ENCODE data around the gene CNNM1.

CNNM1 gene

DNA sequence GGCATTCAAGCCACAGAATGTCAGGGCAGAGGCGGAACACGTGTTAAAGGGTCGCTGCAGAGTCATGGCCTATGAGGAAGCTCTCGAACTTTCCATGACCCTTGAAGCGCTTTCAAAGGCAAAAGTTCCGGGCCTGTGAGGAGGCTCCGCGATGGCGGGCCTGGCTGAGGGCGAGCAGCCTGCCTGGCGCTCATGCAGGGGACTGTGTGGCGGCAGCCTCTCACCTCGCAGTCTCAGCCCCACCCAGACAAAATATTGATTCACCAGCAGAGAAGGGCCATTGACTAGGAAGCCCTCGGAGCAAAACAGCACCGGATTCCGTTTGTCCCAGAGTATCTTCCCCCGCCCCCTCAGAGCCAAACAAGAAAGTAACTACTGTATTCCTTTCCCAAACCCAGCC, 12.8 kb upstream of the CNNM1 start:
- Histone ChIP-seq H3K27me3 (ENCODE audit: insufficient read depth, low read length) (no peaks in the 10 kb centered on the region), H3K23ac (ENCODE audit: low read length) (no peak overlapping the region), H4K8ac (ENCODE audit: low read depth, low read length) (no peak overlapping the region), H3K4ac (ENCODE audit: low read depth, low read length) (no peak overlapping the region), H3K9ac (ENCODE audit: low read length) (no peak overlapping the region), H3K14ac (ENCODE audit: low read length) (no peak overlapping the region), H2BK120ac (ENCODE audit: insufficient read depth, low read length, poor library complexity) (no peak overlapping the region), H4K91ac (ENCODE audit: low read depth, low read length) (no peak overlapping the region), H3K4me2 (ENCODE audit: low read length) (no peak overlapping the region), H4K12ac (ENCODE audit: low read depth, low read length) (no peak overlapping the region), H3K36me3 (ENCODE audit: control insufficient read depth in 1 of 2, insufficient read depth in 2 of 2, low read length in 2 of 2) (no peaks in the 10 kb centered on the region), H3K79me2 (ENCODE audit: control insufficient read depth, insufficient read depth, low read length, poor library complexity) (no peaks in the 10 kb centered on the region), H3K79me1 (ENCODE audit: low read length) (no peaks in the 10 kb centered on the region), H2BK12ac (ENCODE audit: low read length) (no peak overlapping the region), H3K27ac (ENCODE audit: low read depth, low read length) (no peak overlapping the region), H2BK5ac (ENCODE audit: low read depth, low read length, poor library complexity) (no peak overlapping the region), H2AFZ (ENCODE audit: insufficient read depth, low read length, poor library complexity) (no peak overlapping the region), H3K4me3 (ENCODE audit: low read depth, low read length) (no peak overlapping the region), H2AK5ac (ENCODE audit: low read length) (no peak overlapping the region), H3K18ac (ENCODE audit: low read length) (no peak overlapping the region), H3K9me3 (ENCODE audit: insufficient read depth, low read depth, low read length) (peaks cover 2% of the 10 kb centered on the region), H3K4me1 (ENCODE audit: control insufficient read depth in 1 of 2, insufficient read depth in 2 of 2, low read length in 2 of 2) (no peaks in the 10 kb centered on the region)
- no peak for DNase-seq
- WGBS (ENCODE audit: extremely low coverage, insufficient coverage, insufficient read length): no CpG with 5 or more reads among the region's 17 CpGs

DNA sequence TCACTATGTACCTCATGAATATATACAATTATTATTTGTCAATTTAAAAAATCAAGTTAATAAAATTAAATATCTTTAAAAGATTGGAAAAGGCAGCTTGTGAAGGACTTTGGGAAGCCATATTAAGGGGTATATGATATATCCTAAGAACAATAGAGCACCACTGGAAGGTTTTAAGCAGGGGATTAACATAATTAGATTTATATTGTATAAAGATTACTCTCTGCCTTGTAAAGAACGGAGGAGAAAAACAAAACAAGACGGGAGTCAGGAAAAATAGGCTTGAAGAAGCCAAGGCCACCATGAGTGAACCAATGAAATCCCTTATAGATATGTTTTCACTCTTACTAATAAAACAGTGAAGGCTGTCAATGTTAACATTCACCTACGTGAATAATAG, 11.1 kb upstream of the CNNM1 start:
- Histone ChIP-seq H3K4me1 (ENCODE audit: control insufficient read depth in 1 of 2, insufficient read depth in 2 of 2, low read length in 2 of 2) (no peaks in the 10 kb centered on the region), H3K79me2 (ENCODE audit: control insufficient read depth, insufficient read depth, low read length, poor library complexity) (no peaks in the 10 kb centered on the region), H3K4ac (ENCODE audit: low read depth, low read length) (no peak overlapping the region), H3K36me3 (ENCODE audit: control insufficient read depth in 1 of 2, insufficient read depth in 2 of 2, low read length in 2 of 2) (no peaks in the 10 kb centered on the region), H2BK120ac (ENCODE audit: insufficient read depth, low read length, poor library complexity) (no peak overlapping the region), H3K9ac (ENCODE audit: low read length) (no peak overlapping the region), H4K8ac (ENCODE audit: low read depth, low read length) (no peak overlapping the region), H3K4me2 (ENCODE audit: low read length) (no peak overlapping the region), H3K4me3 (ENCODE audit: low read depth, low read length) (no peak overlapping the region), H2BK5ac (ENCODE audit: low read depth, low read length, poor library complexity) (no peak overlapping the region), H4K91ac (ENCODE audit: low read depth, low read length) (no peak overlapping the region), H2BK12ac (ENCODE audit: low read length) (no peak overlapping the region), H2AFZ (ENCODE audit: insufficient read depth, low read length, poor library complexity) (no peak overlapping the region), H3K9me3 (ENCODE audit: insufficient read depth, low read depth, low read length) (no peaks in the 10 kb centered on the region), H4K12ac (ENCODE audit: low read depth, low read length) (no peak overlapping the region), H3K18ac (ENCODE audit: low read length) (no peak overlapping the region), H3K27ac (ENCODE audit: low read depth, low read length) (no peak overlapping the region), H3K23ac (ENCODE audit: low read length) (no peak overlapping the region), H3K27me3 (ENCODE audit: insufficient read depth, low read length) (no peaks in the 10 kb centered on the region), H2AK5ac (ENCODE audit: low read length) (no peak overlapping the region), H3K14ac (ENCODE audit: low read length) (no peak overlapping the region), H3K79me1 (ENCODE audit: low read length) (no peaks in the 10 kb centered on the region)
- no CpG with 5 or more reads among the region's 3 CpGs for WGBS (ENCODE audit: extremely low coverage, insufficient coverage, insufficient read length)
- DNase-seq: no peak

DNA sequence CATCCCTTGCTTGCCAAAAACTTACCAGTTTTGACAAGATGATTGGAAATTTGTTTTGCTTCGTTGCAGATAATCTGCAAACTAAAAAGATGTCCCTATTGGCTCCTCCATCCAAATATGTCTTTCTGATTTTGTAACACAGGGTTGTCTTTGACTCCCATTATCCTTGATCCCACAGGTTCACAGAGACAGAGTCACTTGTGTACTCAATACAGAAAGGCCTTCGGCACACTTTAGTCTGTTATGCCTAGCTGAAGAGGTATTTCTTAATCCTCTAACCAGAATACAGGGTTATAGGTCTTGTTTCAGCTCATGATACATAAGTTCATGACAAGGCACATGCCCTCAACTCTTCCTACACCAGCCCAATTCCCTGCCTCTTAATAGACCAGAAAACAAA, 10.7 kb upstream of the CNNM1 start:
- no peak overlapping the region for H3K27ac ChIP-seq (ENCODE audit: low read depth, low read length)
- no peak overlapping the region for H3K4me3 ChIP-seq (ENCODE audit: low read depth, low read length)
- H3K4ac ChIP-seq (ENCODE audit: low read depth, low read length): no peak overlapping the region
- no peak overlapping the region for H2BK5ac ChIP-seq (ENCODE audit: low read depth, low read length, poor library complexity)
- no peak overlapping the region for H4K8ac ChIP-seq (ENCODE audit: low read depth, low read length)
- H3K9ac ChIP-seq (ENCODE audit: low read length): no peak overlapping the region
- no peak overlapping the region for H2BK120ac ChIP-seq (ENCODE audit: insufficient read depth, low read length, poor library complexity)
- no peaks in the 10 kb centered on the region for H3K27me3 ChIP-seq (ENCODE audit: insufficient read depth, low read length)
- no peak overlapping the region for H3K18ac ChIP-seq (ENCODE audit: low read length)
- no peak for DNase-seq
- no peak overlapping the region for H2BK12ac ChIP-seq (ENCODE audit: low read length)
- no peaks in the 10 kb centered on the region for H3K4me1 ChIP-seq (ENCODE audit: control insufficient read depth in 1 of 2, insufficient read depth in 2 of 2, low read length in 2 of 2)
- no peak overlapping the region for H4K12ac ChIP-seq (ENCODE audit: low read depth, low read length)
- no peaks in the 10 kb centered on the region for H3K79me1 ChIP-seq (ENCODE audit: low read length)
- WGBS (ENCODE audit: extremely low coverage, insufficient coverage, insufficient read length): no CpG with 5 or more reads among the region's 2 CpGs
- no peak overlapping the region for H4K91ac ChIP-seq (ENCODE audit: low read depth, low read length)
- no peak overlapping the region for H3K14ac ChIP-seq (ENCODE audit: low read length)
- H2AK5ac ChIP-seq (ENCODE audit: low read length): no peak overlapping the region
- no peak overlapping the region for H2AFZ ChIP-seq (ENCODE audit: insufficient read depth, low read length, poor library complexity)
- H3K36me3 ChIP-seq (ENCODE audit: control insufficient read depth in 1 of 2, insufficient read depth in 2 of 2, low read length in 2 of 2): no peaks in the 10 kb centered on the region
- no peaks in the 10 kb centered on the region for H3K79me2 ChIP-seq (ENCODE audit: control insufficient read depth, insufficient read depth, low read length, poor library complexity)
- H3K9me3 ChIP-seq (ENCODE audit: insufficient read depth, low read depth, low read length): no peaks in the 10 kb centered on the region
- H3K23ac ChIP-seq (ENCODE audit: low read length): no peak overlapping the region
- H3K4me2 ChIP-seq (ENCODE audit: low read length): no peak overlapping the region

DNA sequence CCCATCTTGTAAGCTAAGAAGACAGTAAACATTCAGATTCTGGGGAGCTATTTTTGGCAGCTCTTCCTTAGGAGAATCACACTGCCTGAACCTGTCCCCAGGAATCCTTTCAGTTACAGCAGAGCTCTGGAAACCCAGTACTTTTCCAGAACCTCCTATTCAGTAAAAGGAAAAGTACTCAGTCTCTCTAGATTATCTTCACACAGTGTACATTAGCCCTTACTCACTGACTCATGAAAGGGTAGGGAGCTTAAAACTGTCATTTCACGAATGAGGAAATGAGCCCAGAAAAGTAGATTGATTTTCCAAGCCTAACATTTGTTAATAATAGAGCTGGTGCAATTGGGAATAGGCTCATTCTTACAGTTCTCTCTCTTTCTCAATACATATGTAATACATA, 3.9 kb upstream of the CNNM1 start:
- no peaks in the 10 kb centered on the region for H3K79me1 ChIP-seq (ENCODE audit: low read length)
- H3K4ac ChIP-seq (ENCODE audit: low read depth, low read length): no peak overlapping the region
- no peak overlapping the region for H2AK5ac ChIP-seq (ENCODE audit: low read length)
- no peak overlapping the region for H3K23ac ChIP-seq (ENCODE audit: low read length)
- H3K79me2 ChIP-seq (ENCODE audit: control insufficient read depth, insufficient read depth, low read length, poor library complexity): no peaks in the 10 kb centered on the region
- H3K27ac ChIP-seq (ENCODE audit: low read depth, low read length): no peak overlapping the region
- no CpG with 5 or more reads among the region's 1 CpG for WGBS (ENCODE audit: extremely low coverage, insufficient coverage, insufficient read length)
- H2BK120ac ChIP-seq (ENCODE audit: insufficient read depth, low read length, poor library complexity): no peak overlapping the region
- H3K4me1 ChIP-seq (ENCODE audit: control insufficient read depth in 1 of 2, insufficient read depth in 2 of 2, low read length in 2 of 2): peaks cover 13 to 14% of the 10 kb centered on the region in 2 experiments
- no peak for DNase-seq
- no peak overlapping the region for H3K9ac ChIP-seq (ENCODE audit: low read length)
- no peak overlapping the region for H3K4me3 ChIP-seq (ENCODE audit: low read depth, low read length)
- no peak overlapping the region for H2BK12ac ChIP-seq (ENCODE audit: low read length)
- no peaks in the 10 kb centered on the region for H3K36me3 ChIP-seq (ENCODE audit: control insufficient read depth in 1 of 2, insufficient read depth in 2 of 2, low read length in 2 of 2)
- peaks cover 8% of the 10 kb centered on the region for H3K9me3 ChIP-seq (ENCODE audit: insufficient read depth, low read depth, low read length)
- H3K14ac ChIP-seq (ENCODE audit: low read length): no peak overlapping the region
- H3K27me3 ChIP-seq (ENCODE audit: insufficient read depth, low read length): peaks cover 15% of the 10 kb centered on the region
- H2BK5ac ChIP-seq (ENCODE audit: low read depth, low read length, poor library complexity): no peak overlapping the region
- no peak overlapping the region for H4K8ac ChIP-seq (ENCODE audit: low read depth, low read length)
- no peak overlapping the region for H3K18ac ChIP-seq (ENCODE audit: low read length)
- no peak overlapping the region for H4K12ac ChIP-seq (ENCODE audit: low read depth, low read length)
- H3K4me2 ChIP-seq (ENCODE audit: low read length): no peak overlapping the region
- no peak overlapping the region for H2AFZ ChIP-seq (ENCODE audit: insufficient read depth, low read length, poor library complexity)
- H4K91ac ChIP-seq (ENCODE audit: low read depth, low read length): no peak overlapping the region

Measured in trophoblast cell (in vitro differentiated cells and primary cell).